ENCODE data around the gene HMGN4. TPM values are rescaled to one million over a fixed set of nuclear protein-coding genes. Genes with fewer than 3 reads are reported as not detected.

Gene HMGN4
- polyA plus RNA-seq, 1 donor from 2014 or later, result 120 TPM

- H3K4me3 Mint-ChIP-seq, result peak overlapping the region in 3 of 4 donors; percentile 20 to 39 (median 26)
- peaks cover 0 to 11% (median 6%) of the 10 kb centered on the region in 3 donors for H3K4me1 Mint-ChIP-seq
- no peaks in the 10 kb centered on the region for H3K36me3 Mint-ChIP-seq
- H3K9me3 Mint-ChIP-seq, result no peaks in the 10 kb centered on the region
- H3K27me3 Mint-ChIP-seq, result peaks cover 15% of the 10 kb centered on the region
- peak overlapping the region in 2 of 3 donors; percentile 27 to 31 for H3K27ac Mint-ChIP-seq
Observed at GRCh38 chr6:26594730-26595632, 56.8 kb downstream of the HMGN4 start.

GRCh38 chr6:26595669-26596269 is 57.6 kb downstream of the HMGN4 start:
- Mint-ChIP-seq H3K9me3 (no peaks in the 10 kb centered on the region), H3K4me1 (peaks cover 0 to 11% (median 6%) of the 10 kb centered on the region in 3 donors), H3K27ac (no peak overlapping the region), H3K36me3 (no peaks in the 10 kb centered on the region), H3K4me3 (no peak overlapping the region), H3K27me3 (peaks cover 11% of the 10 kb centered on the region)

Other genes with a start within 250 kb of the HMGN4 start
- 91.7 TPM for gene BTN3A2, start 173.2 kb upstream of the HMGN4 start, polyA plus RNA-seq
- 33.8 TPM for gene BTN2A2, start 155.3 kb upstream of the HMGN4 start, polyA plus RNA-seq
- gene BTN3A1, start 136.1 kb upstream of the HMGN4 start, polyA plus RNA-seq, result 38.6 TPM
- 36.3 TPM for gene BTN3A3, start 97.9 kb upstream of the HMGN4 start, polyA plus RNA-seq
- gene BTN2A1, start 80.4 kb upstream of the HMGN4 start, polyA plus RNA-seq, result 16.9 TPM
- gene BTN1A1, start 38.1 kb upstream of the HMGN4 start, polyA plus RNA-seq, result 3.7 TPM
- 44.0 TPM for gene ABT1, start 58.6 kb downstream of the HMGN4 start, polyA plus RNA-seq
- gene ZNF322, start 121.4 kb downstream of the HMGN4 start, polyA plus RNA-seq, result 9.7 TPM

All from IgD-negative memory B cell (primary cell).